ENCODE results near the gene MLX.
"Not testable (repeated sequence)": the region's sequence is repeated elsewhere in the genome, so short reads cannot be mapped to it uniquely, and the experiment has no call there.

The MLX gene

GRCh38 chr17:42547001-42547461 lies 19.9 kb upstream of the MLX start:
- Histone ChIP-seq H4K20me1 (peaks cover 20% of the 10 kb centered on the region; the same call in 1 of the 2 replicates), H3K9me3 (no peaks in the 10 kb centered on the region), H3K9ac (no peak overlapping the region), H3K27me3 (no peaks in the 10 kb centered on the region), H3K36me3 (peaks cover 28% of the 10 kb centered on the region), H3K27ac (no peak overlapping the region), H3K4me3 (no peak overlapping the region), H3K4me1 (peaks cover 15% of the 10 kb centered on the region), H3K4me2 (no peak overlapping the region)
- no peak for TF ChIP-seq Cebpa-rat (IDR thresholded peaks at IDR 0.05)

GRCh38 chr17:42547698-42548069 lies 19.2 kb upstream of the MLX start:
- peaks cover 24% of the 10 kb centered on the region for H3K36me3 ChIP-seq
- H3K4me2 ChIP-seq, result peak overlapping the region; percentile 95
- no peaks in the 10 kb centered on the region for H3K27me3 ChIP-seq
- no peak overlapping the region; the same call in 1 of the 2 replicates for H3K9ac ChIP-seq
- H3K27ac ChIP-seq, result no peak overlapping the region
- no peak for TF ChIP-seq Cebpa-rat (IDR thresholded peaks at IDR 0.05)
- H3K4me1 ChIP-seq, result peaks cover 15% of the 10 kb centered on the region
- no peaks in the 10 kb centered on the region for H3K9me3 ChIP-seq
- H3K4me3 ChIP-seq, result peak overlapping the region; percentile 66
- H4K20me1 ChIP-seq, result peaks cover 20% of the 10 kb centered on the region; the same call in 1 of the 2 replicates

- TF ChIP-seq Cebpa-rat (IDR thresholded peaks at IDR 0.05), result no peak
- H3K4me3 ChIP-seq, result peak overlapping the region; percentile 66
- peak overlapping the region; percentile 54 for H3K27ac ChIP-seq
- H3K4me1 ChIP-seq, result peaks cover 21% of the 10 kb centered on the region
- H3K27me3 ChIP-seq, result no peaks in the 10 kb centered on the region
- no peaks in the 10 kb centered on the region for H3K9me3 ChIP-seq
- H3K9ac ChIP-seq, result peak overlapping the region; percentile 73
- peaks cover 20% of the 10 kb centered on the region; the same call in 1 of the 2 replicates for H4K20me1 ChIP-seq
- H3K36me3 ChIP-seq, result peaks cover 22% of the 10 kb centered on the region
- H3K4me2 ChIP-seq, result peak overlapping the region; percentile 95
Observed at GRCh38 chr17:42548070-42548837, 18.6 kb upstream of the MLX start.

- H3K27me3 ChIP-seq, result no peaks in the 10 kb centered on the region
- peak overlapping the region; percentile 54 for H3K27ac ChIP-seq
- peak overlapping the region; percentile 66 for H3K4me3 ChIP-seq
- H3K9ac ChIP-seq, result peak overlapping the region; percentile 73
- H3K9me3 ChIP-seq, result no peaks in the 10 kb centered on the region
- H4K20me1 ChIP-seq, result peaks cover 20% of the 10 kb centered on the region; the same call in 1 of the 2 replicates
- peaks cover 29% of the 10 kb centered on the region for H3K4me1 ChIP-seq
- H3K4me2 ChIP-seq, result peak overlapping the region; percentile 95
- TF ChIP-seq Cebpa-rat (IDR thresholded peaks at IDR 0.05), result no peak
- peaks cover 14% of the 10 kb centered on the region for H3K36me3 ChIP-seq
Observed at GRCh38 chr17:42548993-42549755, 17.7 kb upstream of the MLX start.

GRCh38 chr17:42552736-42553135 lies 14.2 kb upstream of the MLX start, which contains the start of gene HSD17B1:
Gene HSD17B1, plus strand, starts transcription at chr17:42552923. Its CDS starts 11 bp downstream, at chr17:42552934.
- not testable (repeated sequence) for H3K27me3 ChIP-seq, H3K9me3 ChIP-seq, H4K20me1 ChIP-seq, H3K36me3 ChIP-seq
- H3K4me3 ChIP-seq, result peak within 1 kb of the TSS; percentile 86
- H3K4me2 ChIP-seq, result peak within 1 kb of the TSS; percentile 77
- H3K9ac ChIP-seq, result peak within 1 kb of the TSS; percentile 92; the same call in 1 of the 2 replicates
- peaks cover 41% of the 10 kb centered on the region for H3K4me1 ChIP-seq
- H3K27ac ChIP-seq, result 0 out of 2 replicates have a peak within 1 kb of the TSS, but pooled peaks have one; percentile 89

- TF ChIP-seq Cebpa-rat (IDR thresholded peaks at IDR 0.05), result no peak
- H3K4me3 ChIP-seq, result peak overlapping the region; percentile 86; the same call in 1 of the 2 replicates
Observed at GRCh38 chr17:42553161-42553818, 13.6 kb upstream of the MLX start.

GRCh38 chr17:42553866-42554249 lies 13.0 kb upstream of the MLX start:
- peak overlapping the region; percentile 89 for H3K27ac ChIP-seq

More at GRCh38 chr17:42553161-42553818, 13.6 kb upstream of the MLX start:
- Histone ChIP-seq H3K27ac (no peak overlapping the region), H3K9ac (peak overlapping the region; percentile 92; the same call in 1 of the 2 replicates), H3K9me3 (no peaks in the 10 kb centered on the region), H4K20me1 (peaks cover 5% of the 10 kb centered on the region; the same call in 1 of the 2 replicates), H3K27me3 (no peaks in the 10 kb centered on the region), H3K4me2 (peak overlapping the region; percentile 77), H3K36me3 (peaks cover 5% of the 10 kb centered on the region), H3K4me1 (peaks cover 36% of the 10 kb centered on the region)

GRCh38 chr17:42554250-42555121 lies 12.4 kb upstream of the MLX start:
- H3K27ac ChIP-seq, result peak overlapping the region; percentile 89
- H4K20me1 ChIP-seq, result no peaks in the 10 kb centered on the region
- H3K27me3 ChIP-seq, result no peaks in the 10 kb centered on the region
- H3K4me2 ChIP-seq, result peak overlapping the region; percentile 77
- peaks cover 27% of the 10 kb centered on the region for H3K4me1 ChIP-seq
- H3K36me3 ChIP-seq, result peaks cover 5% of the 10 kb centered on the region
- H3K9ac ChIP-seq, result peak overlapping the region; percentile 92
- H3K4me3 ChIP-seq, result peak overlapping the region; percentile 86
- no peaks in the 10 kb centered on the region for H3K9me3 ChIP-seq
- no peak for TF ChIP-seq Cebpa-rat (IDR thresholded peaks at IDR 0.05)

More at GRCh38 chr17:42553866-42554249, 13.0 kb upstream of the MLX start:
- Histone ChIP-seq H3K9me3 (no peaks in the 10 kb centered on the region), H3K36me3 (peaks cover 5% of the 10 kb centered on the region), H3K27me3 (no peaks in the 10 kb centered on the region), H3K4me1 (peaks cover 33% of the 10 kb centered on the region), H4K20me1 (peaks cover 3% of the 10 kb centered on the region; the same call in 1 of the 2 replicates), H3K9ac (peak overlapping the region; percentile 92), H3K4me2 (peak overlapping the region; percentile 77), H3K4me3 (peak overlapping the region; percentile 86)
- TF ChIP-seq Cebpa-rat (IDR thresholded peaks at IDR 0.05), result no peak

Measured in BLaER1 (cell line).